ENCODE measurements around the gene COX17. TPM values are rescaled to one million over a fixed set of nuclear protein-coding genes. Genes with fewer than 3 reads are reported as not detected.

COX17 gene
- polyA plus RNA-seq, 2 of the 4 experiments (the other 2 are of a cell fraction) = 79.0 to 149 TPM

DNA sequence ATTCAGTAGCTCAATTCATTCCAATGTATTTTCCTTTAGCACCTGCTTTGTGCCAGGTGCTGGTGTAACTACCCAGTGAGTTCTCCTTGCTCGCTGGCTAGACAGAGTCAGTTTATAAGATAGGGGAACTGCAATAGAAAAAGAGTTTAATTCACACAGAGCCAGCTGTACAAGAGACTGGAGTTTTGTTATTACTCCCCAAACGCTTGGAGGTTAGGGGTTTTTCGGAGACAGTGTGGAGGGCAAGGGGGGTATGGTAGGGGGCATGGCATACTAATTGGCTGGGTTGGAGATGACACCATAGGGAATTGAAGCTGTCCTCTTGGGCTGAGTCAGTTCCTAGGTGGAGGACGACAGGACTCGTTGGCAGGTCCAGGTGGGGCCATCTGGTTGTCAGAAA lies 20.2 kb upstream of the COX17 start:
- H3K27ac ChIP-seq = no peak overlapping the region
- WGBS (ENCODE audit: missing lambda C conversion rate) = 63% methylated on average over 5 of the region's 5 CpGs
- no peak overlapping the region for H3K4me3 ChIP-seq
- ChIA-PET CTCF (interaction anchor here (0.9 kb wide), 1 partner anchor 17 kb away, joined by 3 read pairs; no protein-coding TSS in a partner anchor), POLR2A (no interaction called here)
- DNase-seq (ENCODE audit: low read depth in 1 of 2, low spot score in 1 of 2) (no peak), FAIRE-seq (no peak), ATAC-seq (no peak)
- H3K4me2 ChIP-seq = no peak overlapping the region
- H3K9me3 ChIP-seq = no peaks in the 10 kb centered on the region
- H3K4me1 ChIP-seq = peaks cover 12% of the 10 kb centered on the region
- TF ChIP-seq JUN (IDR thresholded peaks at IDR 0.05) (no peak), PBX3 (IDR thresholded peaks at IDR 0.05) (no peak), FOXS1 (CRISPR knock-in tag; IDR thresholded peaks at IDR 0.05) (no peak), ZSCAN20 (CRISPR knock-in tag; IDR thresholded peaks at IDR 0.05) (no peak), HES2 (IDR thresholded peaks at IDR 0.05) (no peak), SMC3 (IDR thresholded peaks at IDR 0.05) (no peak), EP300 (IDR thresholded peaks at IDR 0.05) (no peak)

- no peak overlapping the region for H3K4me3 ChIP-seq
- ChIA-PET POLR2A (interaction anchor here (0.6 to 0.9 kb wide), 2 partner anchors 197 to 400 kb away, joined by 3 to 4 read pairs; partner anchors contain the start of gene TIMMDC1), CTCF (interaction anchor here (0.7 to 1.5 kb wide), 3 partner anchors 14 to 165 kb away, joined by 3 to 5 read pairs (median 5); no protein-coding TSS in a partner anchor)
- peaks cover 3% of the 10 kb centered on the region; the same call in 1 of the 3 replicates for H3K4me1 ChIP-seq
- DNase-seq (ENCODE audit: low read depth in 1 of 2, low spot score in 1 of 2) (peak in 1 of 2 experiments; percentile 46), ATAC-seq (peak in 1 of 2 experiments; percentile 31; a peak in 2 of 6 replicates), FAIRE-seq (no peak)
- 49% methylated on average over 2 of the region's 2 CpGs for WGBS (ENCODE audit: missing lambda C conversion rate)
- TF ChIP-seq CEBPB (IDR thresholded peaks at IDR 0.05) (peak in 1 of 2 experiments; percentile 23; a peak in 1 of 4 replicates), RCOR1 (IDR thresholded peaks at IDR 0.05; ENCODE audit: low read depth, low read length) (no peak), SMC3 (IDR thresholded peaks at IDR 0.05) (no peak)
- TF ChIP-seq, protein P1, sequence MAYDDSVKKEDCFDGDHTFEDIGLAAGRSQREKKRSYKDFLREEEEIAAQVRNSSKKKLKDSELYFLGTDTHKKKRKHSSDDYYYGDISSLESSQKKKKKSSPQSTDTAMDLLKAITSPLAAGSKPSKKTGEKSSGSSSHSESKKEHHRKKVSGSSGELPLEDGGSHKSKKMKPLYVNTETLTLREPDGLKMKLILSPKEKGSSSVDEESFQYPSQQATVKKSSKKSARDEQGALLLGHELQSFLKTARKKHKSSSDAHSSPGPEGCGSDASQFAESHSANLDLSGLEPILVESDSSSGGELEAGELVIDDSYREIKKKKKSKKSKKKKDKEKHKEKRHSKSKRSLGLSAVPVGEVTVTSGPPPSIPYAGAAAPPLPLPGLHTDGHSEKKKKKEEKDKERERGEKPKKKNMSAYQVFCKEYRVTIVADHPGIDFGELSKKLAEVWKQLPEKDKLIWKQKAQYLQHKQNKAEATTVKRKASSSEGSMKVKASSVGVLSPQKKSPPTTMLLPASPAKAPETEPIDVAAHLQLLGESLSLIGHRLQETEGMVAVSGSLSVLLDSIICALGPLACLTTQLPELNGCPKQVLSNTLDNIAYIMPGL (CRISPR knock-in tag; IDR thresholded peaks at IDR 0.05; ENCODE audit: borderline replicate concordance) = no peak
- no peaks in the 10 kb centered on the region for H3K9me3 ChIP-seq
- no peak overlapping the region for H3K4me2 ChIP-seq
- H3K27ac ChIP-seq = no peak overlapping the region
Observed at GRCh38 chr3:119695480-119695879, 18.3 kb upstream of the COX17 start.

- Histone ChIP-seq H3K4me3 (no peak overlapping the region), H3K4me2 (no peak overlapping the region), H3K9me3 (no peaks in the 10 kb centered on the region), H3K27ac (no peak overlapping the region), H3K4me1 (no peaks in the 10 kb centered on the region)
- peak; percentile 76 to 82; a peak in 5 of 6 replicates for ATAC-seq
- 31% methylated on average over 4 of the region's 4 CpGs for WGBS (ENCODE audit: missing lambda C conversion rate)
- TF ChIP-seq CTCF (IDR thresholded peaks at IDR 0.05) (peak; percentile 55), RAD21 (conservative IDR thresholded peaks at IDR 0.05 in 1 of 2, IDR thresholded peaks at IDR 0.05 in 1 of 2) (peak in 1 of 2 experiments; percentile 44; a peak in 2 of 5 replicates), POLR2A (IDR thresholded peaks at IDR 0.05; ENCODE audit: low read length) (no peak), ZFP36 (IDR thresholded peaks at IDR 0.05; ENCODE audit: borderline replicate concordance, partially characterized antibody) (no peak)
- ChIA-PET CTCF (interaction anchor here (0.6 to 5.8 kb wide), 13 partner anchors 9 to 807 kb away, joined by 3 to 42 read pairs (median 3); no protein-coding TSS in a partner anchor), POLR2A (interaction anchor here (1.1 kb wide), 1 partner anchor 192 kb away, joined by 4 read pairs; the partner anchor contains the start of gene TIMMDC1)
- FAIRE-seq = no peak
- peak; percentile 24 to 42 for DNase-seq (ENCODE audit: low read depth in 1 of 2, low spot score in 1 of 2)
Observed at GRCh38 chr3:119690043-119690656, 12.9 kb upstream of the COX17 start.
